ENCODE measurements around the gene OR2A12. TPM values are rescaled to one million over a fixed set of nuclear protein-coding genes. Genes with fewer than 3 reads are reported as not detected.

The OR2A12 gene
- total RNA-seq, 4 donors from 2014 or later: not detected

GRCh38 chr7:144142187-144142586 lies 56.1 kb downstream of the OR2A12 start:
- no peaks in the 10 kb centered on the region for H3K27me3 ChIP-seq
- no peak overlapping the region for H3K4me3 ChIP-seq (replicated peaks in 1 of 3)
- H3K9me3 ChIP-seq: no peaks in the 10 kb centered on the region
- intact Hi-C loops (cut with DNase I): no loop called here
- no peaks in the 10 kb centered on the region for H3K36me3 ChIP-seq
- no peak overlapping the region for H3K27ac ChIP-seq
- DNase-seq: no peak
- WGBS, 2 donors: 92 to 93% methylated on average over 3 of the region's 3 CpGs
- H3K4me1 ChIP-seq: no peaks in the 10 kb centered on the region
- no peak for TF ChIP-seq CTCF (IDR thresholded peaks at IDR 0.05)
- no peak for TF ChIP-seq POLR2A (IDR thresholded peaks at IDR 0.05)

- intact Hi-C loops (cut with DNase I): no loop called here
- Histone ChIP-seq H3K4me3 (replicated peaks in 1 of 3) (no peak overlapping the region), H3K27ac (no peak overlapping the region), H3K9me3 (no peaks in the 10 kb centered on the region), H3K4me1 (no peaks in the 10 kb centered on the region), H3K27me3 (no peaks in the 10 kb centered on the region), H3K36me3 (no peaks in the 10 kb centered on the region)
- DNase-seq: no peak
- 81 to 88% methylated on average over 3 of the region's 3 CpGs for WGBS, 2 donors
- no peak for TF ChIP-seq CTCF (IDR thresholded peaks at IDR 0.05)
- TF ChIP-seq POLR2A (IDR thresholded peaks at IDR 0.05): no peak
Measured at GRCh38 chr7:144144426-144144825, 58.3 kb downstream of the OR2A12 start.

- H3K27me3 ChIP-seq: no peaks in the 10 kb centered on the region
- no peak overlapping the region for H3K4me3 ChIP-seq (replicated peaks in 1 of 3)
- H3K4me1 ChIP-seq: no peaks in the 10 kb centered on the region
- TF ChIP-seq POLR2A (IDR thresholded peaks at IDR 0.05): no peak
- no peak for TF ChIP-seq CTCF (IDR thresholded peaks at IDR 0.05)
- no peaks in the 10 kb centered on the region for H3K9me3 ChIP-seq
- intact Hi-C loops (cut with DNase I): no loop called here
- no peak overlapping the region for H3K27ac ChIP-seq
- no peaks in the 10 kb centered on the region for H3K36me3 ChIP-seq
- WGBS, 2 donors: 87% methylated on average over 2 of the region's 2 CpGs
- no peak for DNase-seq
Measured at GRCh38 chr7:144148224-144148827, 62.2 kb downstream of the OR2A12 start.

Small RNA genes lying within 50 kb of the gene (small RNA-seq; reads per million reads assigned to genes)
- not detected for gene OR2A41P

Other genes with a start within 250 kb of the OR2A12 start
- gene TCAF1, start 184.1 kb upstream of the OR2A12 start, total RNA-seq: 10 to 100 TPM; 55.2 to 70.0 (median 58.8) TPM
- not detected for gene OR2F2, start 151.0 kb upstream of the OR2A12 start, total RNA-seq
- not detected for gene OR2F1, start 131.4 kb upstream of the OR2A12 start, total RNA-seq
- gene OR6B1, start 86.0 kb upstream of the OR2A12 start, total RNA-seq: not detected
- not detected for gene OR2A5, start 37.3 kb upstream of the OR2A12 start, total RNA-seq
- gene OR2A25, start 16.5 kb upstream of the OR2A12 start, total RNA-seq: not detected
- gene OR2A2, start 23.3 kb downstream of the OR2A12 start, total RNA-seq: not detected
- not detected for gene OR2A14, start 36.9 kb downstream of the OR2A12 start, total RNA-seq
- 10 to 100 TPM in 3 of 4 donors, 1 to 10 TPM in 1; 4.7 to 27.4 (median 14.0) TPM for gene CTAGE4, start 97.2 kb downstream of the OR2A12 start, total RNA-seq
- gene ARHGEF35, start 109.6 kb downstream of the OR2A12 start, total RNA-seq: 10 to 100 TPM; 31.0 to 69.1 (median 38.9) TPM
- 1 to 10 TPM in 2 of 4 donors, under 1 TPM in 2; 0.40 to 3.7 (median 0.97) TPM for gene OR2A42, start 153.3 kb downstream of the OR2A12 start, total RNA-seq
- gene OR2A7, start 178.5 kb downstream of the OR2A12 start, total RNA-seq: 10 to 100 TPM; 16.8 to 36.0 (median 26.5) TPM
- gene CTAGE8, start 183.0 kb downstream of the OR2A12 start, total RNA-seq: 10 to 100 TPM in 2 of 4 donors, 1 to 10 TPM in 2; 1.3 to 21.4 (median 8.1) TPM
- 1 to 10 TPM in 1 of 4 donors, under 1 TPM in 1, not detected in 2; 0.33 to 1.4 TPM for gene OR2A1, start 226.1 kb downstream of the OR2A12 start, total RNA-seq